ENCODE measurements around the gene SPATA25.

- TF ChIP-seq CTCF (conservative IDR thresholded peaks at IDR 0.05; ENCODE audit: low read depth, low read length), result no peak
- TF ChIP-seq EZH2 (IDR thresholded peaks at IDR 0.05; ENCODE audit: low read length, unreplicated experiment), result no peak
These were observed 24.9 kb upstream of the SPATA25 start for GRCh38 chr20:45912344-45912682.
